Vagina (tissue), 2 donors: ENCODE data around the gene TYMS.

ENCODE experiments used
- POLR2A ChIP-seq, 2 donors: fragments of 450-650 bp; IDR thresholded peaks; one replicate each; pipeline ENCODE4 v1.6.1; 2017; ENCODE audit warnings: antibody characterized with exemption in 2 of 2, mild to moderate bottlenecking in 2 of 2, moderate library complexity in 2 of 2
- POLR2AphosphoS5 ChIP-seq, 2 donors: sonication (generic); formaldehyde crosslinking; IDR thresholded peaks; one replicate each; pipeline ENCODE4 v1.9.0; 2017; ENCODE audit warnings: antibody characterized with exemption in 2 of 2, mild to moderate bottlenecking in 2 of 2, low read depth in 1 of 2; ENCODE audit not compliant: insufficient read depth in 1 of 2
- TF ChIP-seq, protein P1 (sequence below), 3 experiments: fragments of 450-650 bp in 2 of 3; fragments of 200-600 bp in 1 of 3; sonication (generic) in 1 of 3; IDR thresholded peaks; one replicate each; pipeline ENCODE4 v1.5.1; 2017 to 2019; ENCODE audit warnings: antibody characterized with exemption in 3 of 3, mild to moderate bottlenecking in 2 of 3, moderate library complexity in 2 of 3

DNA sequence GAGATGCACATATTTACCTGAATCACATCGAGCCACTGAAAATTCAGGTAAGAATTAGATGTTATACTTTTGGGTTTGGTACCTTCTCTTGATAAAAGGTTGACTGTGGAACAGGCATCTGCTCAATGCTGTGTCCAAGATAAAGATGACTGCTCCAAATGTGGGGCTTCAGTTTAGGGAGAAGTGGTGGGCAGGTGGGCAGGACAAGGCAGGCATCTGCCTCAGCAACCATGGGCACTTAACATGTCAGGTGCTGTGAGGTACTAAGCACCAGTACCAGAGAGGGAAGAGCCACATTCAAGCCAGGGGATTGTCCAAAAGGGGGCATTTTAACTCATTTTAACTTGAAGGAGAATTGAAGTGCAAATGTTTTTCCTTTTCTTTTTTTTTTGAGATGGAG lies 14.0 kb downstream of the TYMS start:
- TF ChIP-seq, protein P1, sequence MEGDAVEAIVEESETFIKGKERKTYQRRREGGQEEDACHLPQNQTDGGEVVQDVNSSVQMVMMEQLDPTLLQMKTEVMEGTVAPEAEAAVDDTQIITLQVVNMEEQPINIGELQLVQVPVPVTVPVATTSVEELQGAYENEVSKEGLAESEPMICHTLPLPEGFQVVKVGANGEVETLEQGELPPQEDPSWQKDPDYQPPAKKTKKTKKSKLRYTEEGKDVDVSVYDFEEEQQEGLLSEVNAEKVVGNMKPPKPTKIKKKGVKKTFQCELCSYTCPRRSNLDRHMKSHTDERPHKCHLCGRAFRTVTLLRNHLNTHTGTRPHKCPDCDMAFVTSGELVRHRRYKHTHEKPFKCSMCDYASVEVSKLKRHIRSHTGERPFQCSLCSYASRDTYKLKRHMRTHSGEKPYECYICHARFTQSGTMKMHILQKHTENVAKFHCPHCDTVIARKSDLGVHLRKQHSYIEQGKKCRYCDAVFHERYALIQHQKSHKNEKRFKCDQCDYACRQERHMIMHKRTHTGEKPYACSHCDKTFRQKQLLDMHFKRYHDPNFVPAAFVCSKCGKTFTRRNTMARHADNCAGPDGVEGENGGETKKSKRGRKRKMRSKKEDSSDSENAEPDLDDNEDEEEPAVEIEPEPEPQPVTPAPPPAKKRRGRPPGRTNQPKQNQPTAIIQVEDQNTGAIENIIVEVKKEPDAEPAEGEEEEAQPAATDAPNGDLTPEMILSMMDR (IDR thresholded peaks at IDR 0.05) = no peak
- TF ChIP-seq POLR2A (IDR thresholded peaks at IDR 0.05) (no peak), POLR2AphosphoS5 (IDR thresholded peaks at IDR 0.05; ENCODE audit: insufficient read depth in 1 of 2, low read depth in 1 of 2) (no peak)
